Dedifferentiated amniotic fluid mesenchymal stem cell (primary cell): ENCODE measurements around the gene CABP1.

Experiments used
- DNase-seq: peaks from one replicate; pipeline ENCODE4 v3.0.0-alpha.2; 2016; ENCODE audit errors: extremely low spot score

Gene CABP1

GRCh38 chr12:120693848-120694247 lies 53.4 kb downstream of the CABP1 start:
- DNase-seq: no peak

- no peak for DNase-seq
Measured at GRCh38 chr12:120696626-120697025, 56.2 kb downstream of the CABP1 start.

GRCh38 chr12:120697344-120697743 lies 56.9 kb downstream of the CABP1 start:
- DNase-seq: no peak

GRCh38 chr12:120698665-120699064 lies 58.2 kb downstream of the CABP1 start:
- no peak for DNase-seq

- no peak for DNase-seq
Measured at GRCh38 chr12:120699553-120699952, 59.1 kb downstream of the CABP1 start.

GRCh38 chr12:120700886-120701285 lies 60.5 kb downstream of the CABP1 start:
- DNase-seq: no peak

- no peak for DNase-seq
Measured at GRCh38 chr12:120702637-120703036, 62.2 kb downstream of the CABP1 start.

- no peak for DNase-seq
Measured at GRCh38 chr12:120703311-120703942, 63.0 kb downstream of the CABP1 start.

- no peak for DNase-seq
Measured at GRCh38 chr12:120705618-120706017, 65.2 kb downstream of the CABP1 start.

GRCh38 chr12:120706029-120706428 lies 65.6 kb downstream of the CABP1 start:
- DNase-seq: no peak

- no peak for DNase-seq
Measured at GRCh38 chr12:120708651-120709050, 68.2 kb downstream of the CABP1 start.

- no peak for DNase-seq
Measured at GRCh38 chr12:120710031-120710804, 69.8 kb downstream of the CABP1 start, which contains the start of gene UNC119B. UNC119B (plus strand) TSS chr12:120710458; CDS start chr12:120710475, 17 bp downstream.

- DNase-seq: no peak
Measured at GRCh38 chr12:120710805-120711296, 70.4 kb downstream of the CABP1 start.

- DNase-seq: no peak
Measured at GRCh38 chr12:120711411-120711810, 71.0 kb downstream of the CABP1 start.

GRCh38 chr12:120712610-120713009 lies 72.2 kb downstream of the CABP1 start:
- DNase-seq: no peak

- DNase-seq: peak; percentile 78
Measured at GRCh38 chr12:120713861-120714482, 73.5 kb downstream of the CABP1 start.
